Loucy (cell line): ENCODE results near the gene OR5K4.

ENCODE experiments used
- EZH2phosphoT487 ChIP-seq: fragments of 200-600 bp; IDR thresholded peaks from 2 replicates; pipeline ENCODE4 v1.6.1; 2018; ENCODE audit warnings: antibody characterized with exemption, mild to moderate bottlenecking, moderate library complexity, borderline replicate concordance
- TF ChIP-seq, protein P1 (sequence below): fragments of 200-600 bp; sonication (generic); conservative IDR thresholded peaks from 2 replicates; pipeline ENCODE4 v1.5.1; 2014; ENCODE audit warnings: mild to moderate bottlenecking, antibody characterized with exemption, low read length

DNA sequence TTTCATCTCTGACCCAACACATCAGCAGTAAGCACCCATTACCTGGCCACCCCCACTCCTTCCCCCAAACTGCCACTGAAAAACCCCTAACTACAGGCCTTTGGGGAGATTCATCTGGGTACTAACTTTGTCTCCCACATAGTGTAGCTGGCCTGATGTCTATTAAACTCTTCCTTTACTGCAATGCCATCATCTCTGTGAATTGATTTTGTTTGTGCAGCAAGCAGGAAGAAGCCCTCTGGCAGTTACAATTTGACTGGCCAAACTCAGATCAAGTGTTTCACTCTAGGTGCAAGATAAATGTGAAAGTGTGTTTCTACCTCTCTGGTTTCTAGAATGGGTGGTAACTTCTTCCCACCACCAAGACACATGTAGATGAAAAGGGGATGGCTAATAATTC is 26.7 kb upstream of the OR5K4 start:
- TF ChIP-seq, protein P1, sequence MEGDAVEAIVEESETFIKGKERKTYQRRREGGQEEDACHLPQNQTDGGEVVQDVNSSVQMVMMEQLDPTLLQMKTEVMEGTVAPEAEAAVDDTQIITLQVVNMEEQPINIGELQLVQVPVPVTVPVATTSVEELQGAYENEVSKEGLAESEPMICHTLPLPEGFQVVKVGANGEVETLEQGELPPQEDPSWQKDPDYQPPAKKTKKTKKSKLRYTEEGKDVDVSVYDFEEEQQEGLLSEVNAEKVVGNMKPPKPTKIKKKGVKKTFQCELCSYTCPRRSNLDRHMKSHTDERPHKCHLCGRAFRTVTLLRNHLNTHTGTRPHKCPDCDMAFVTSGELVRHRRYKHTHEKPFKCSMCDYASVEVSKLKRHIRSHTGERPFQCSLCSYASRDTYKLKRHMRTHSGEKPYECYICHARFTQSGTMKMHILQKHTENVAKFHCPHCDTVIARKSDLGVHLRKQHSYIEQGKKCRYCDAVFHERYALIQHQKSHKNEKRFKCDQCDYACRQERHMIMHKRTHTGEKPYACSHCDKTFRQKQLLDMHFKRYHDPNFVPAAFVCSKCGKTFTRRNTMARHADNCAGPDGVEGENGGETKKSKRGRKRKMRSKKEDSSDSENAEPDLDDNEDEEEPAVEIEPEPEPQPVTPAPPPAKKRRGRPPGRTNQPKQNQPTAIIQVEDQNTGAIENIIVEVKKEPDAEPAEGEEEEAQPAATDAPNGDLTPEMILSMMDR = no peak
- no peak for TF ChIP-seq EZH2phosphoT487
